Central memory CD8-positive, alpha-beta T cell (primary cell): ENCODE data around the gene CCDC85A.

Experiments used
- ATAC-seq: fragments of 150-1000 bp; cut with Tn5 transposase; replicated peaks from 2 replicates; pipeline ENCODE4 v1.10.0; 2022; ENCODE audit warnings: mild to moderate bottlenecking, moderate FRiP score, moderate number of reproducible peaks; ENCODE audit not compliant: poor library complexity, severe bottlenecking; ENCODE audit errors: extremely low read depth
- DNase-seq, 2 donors: peaks; one replicate each; pipeline ENCODE4 v3.0.0; 2021; ENCODE audit warnings: low spot score in 2 of 2
- H3K27ac Mint-ChIP-seq: one replicate; pipeline ENCODE4 v1.8.0; 2022; ENCODE audit warnings: low read depth, mild to moderate bottlenecking, moderate library complexity, mixed read lengths
- H3K27me3 Mint-ChIP-seq: one replicate; pipeline ENCODE4 v1.8.0; 2022; ENCODE audit warnings: mixed read lengths
- H3K36me3 Mint-ChIP-seq: one replicate; pipeline ENCODE4 v1.8.0; 2022; ENCODE audit warnings: mild to moderate bottlenecking, moderate library complexity, mixed read lengths; ENCODE audit not compliant: insufficient read depth
- H3K4me1 Mint-ChIP-seq: one replicate; pipeline ENCODE4 v1.8.0; 2022; ENCODE audit warnings: mixed read lengths
- H3K4me3 Mint-ChIP-seq: one replicate; pipeline ENCODE4 v1.8.0; 2022; ENCODE audit warnings: mild to moderate bottlenecking, moderate library complexity, mixed read lengths
- H3K9me3 Mint-ChIP-seq: one replicate; pipeline ENCODE4 v1.8.0; 2022; ENCODE audit warnings: mixed read lengths

Gene CCDC85A

GRCh38 chr2:56262241-56262640 is 78.5 kb downstream of the CCDC85A start:
- Mint-ChIP-seq H3K9me3 (peaks cover 9% of the 10 kb centered on the region), H3K4me1 (no peaks in the 10 kb centered on the region), H3K4me3 (no peak overlapping the region), H3K36me3 (no peaks in the 10 kb centered on the region), H3K27ac (no peak overlapping the region), H3K27me3 (no peaks in the 10 kb centered on the region)
- DNase-seq (no peak), ATAC-seq (no peak)

GRCh38 chr2:56263876-56264275 is 80.1 kb downstream of the CCDC85A start:
- H3K27ac Mint-ChIP-seq = no peak overlapping the region
- no peak overlapping the region for H3K4me3 Mint-ChIP-seq
- no peak for ATAC-seq
- H3K27me3 Mint-ChIP-seq = no peaks in the 10 kb centered on the region
- peaks cover 9% of the 10 kb centered on the region for H3K9me3 Mint-ChIP-seq
- DNase-seq = no peak
- no peaks in the 10 kb centered on the region for H3K36me3 Mint-ChIP-seq
- no peaks in the 10 kb centered on the region for H3K4me1 Mint-ChIP-seq

DNA sequence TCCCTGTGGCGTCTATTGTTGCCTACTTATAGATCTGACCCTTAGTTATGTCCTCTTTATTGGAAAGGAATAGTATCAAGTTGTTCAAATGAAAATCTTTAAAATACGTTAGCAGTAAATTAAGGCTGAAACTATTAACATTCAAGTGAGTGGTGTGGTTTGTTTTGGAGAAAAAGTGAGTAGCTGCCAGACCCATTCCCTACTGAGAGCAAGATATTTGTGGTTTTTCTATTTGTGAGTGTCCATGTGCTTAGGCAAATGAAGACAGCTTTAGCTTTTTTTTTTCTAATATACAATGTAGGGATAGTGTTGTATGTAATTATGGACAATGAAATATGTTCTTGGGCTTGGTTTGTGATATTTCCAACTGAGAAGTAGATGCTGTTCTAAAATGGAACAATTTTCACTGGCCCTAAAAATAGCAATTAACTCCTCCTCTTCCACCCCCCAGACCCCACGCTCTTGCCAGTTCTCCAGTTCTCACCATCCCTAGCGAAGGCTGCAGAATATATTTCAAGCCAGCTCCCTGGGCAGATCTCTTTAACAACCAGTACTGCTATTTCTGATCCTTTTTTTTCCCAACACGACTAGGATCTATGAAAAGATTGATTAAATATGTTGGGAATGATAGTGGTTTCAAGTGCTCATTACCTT is 83.1 kb downstream of the CCDC85A start:
- H3K27ac Mint-ChIP-seq = no peak overlapping the region
- no peak overlapping the region for H3K4me3 Mint-ChIP-seq
- DNase-seq (no peak), ATAC-seq (no peak)
- H3K36me3 Mint-ChIP-seq = no peaks in the 10 kb centered on the region
- peaks cover 15% of the 10 kb centered on the region for H3K9me3 Mint-ChIP-seq
- no peaks in the 10 kb centered on the region for H3K27me3 Mint-ChIP-seq
- H3K4me1 Mint-ChIP-seq = no peaks in the 10 kb centered on the region

DNA sequence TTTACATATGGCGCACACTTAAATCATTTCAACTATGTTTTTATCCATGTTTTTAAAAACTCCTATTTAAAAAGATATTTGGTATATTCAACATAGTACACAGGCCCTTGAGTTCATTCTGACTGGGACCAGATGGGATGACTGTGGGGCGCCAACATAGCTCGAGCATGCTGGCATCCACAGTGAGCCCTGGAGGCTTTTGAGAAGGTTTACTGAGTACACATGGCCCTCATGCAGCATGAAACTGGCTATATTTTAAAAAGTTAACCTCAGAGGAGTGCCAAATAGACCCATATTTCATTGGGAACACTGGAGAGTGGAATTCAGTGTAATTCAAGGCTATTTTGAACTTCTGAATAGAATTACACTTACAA is 83.6 kb downstream of the CCDC85A start:
- no peak for DNase-seq
- no peaks in the 10 kb centered on the region for H3K36me3 Mint-ChIP-seq
- H3K4me3 Mint-ChIP-seq = no peak overlapping the region
- no peak for ATAC-seq
- H3K4me1 Mint-ChIP-seq = no peaks in the 10 kb centered on the region
- no peak overlapping the region for H3K27ac Mint-ChIP-seq
- no peaks in the 10 kb centered on the region for H3K27me3 Mint-ChIP-seq
- H3K9me3 Mint-ChIP-seq = peaks cover 15% of the 10 kb centered on the region

DNA sequence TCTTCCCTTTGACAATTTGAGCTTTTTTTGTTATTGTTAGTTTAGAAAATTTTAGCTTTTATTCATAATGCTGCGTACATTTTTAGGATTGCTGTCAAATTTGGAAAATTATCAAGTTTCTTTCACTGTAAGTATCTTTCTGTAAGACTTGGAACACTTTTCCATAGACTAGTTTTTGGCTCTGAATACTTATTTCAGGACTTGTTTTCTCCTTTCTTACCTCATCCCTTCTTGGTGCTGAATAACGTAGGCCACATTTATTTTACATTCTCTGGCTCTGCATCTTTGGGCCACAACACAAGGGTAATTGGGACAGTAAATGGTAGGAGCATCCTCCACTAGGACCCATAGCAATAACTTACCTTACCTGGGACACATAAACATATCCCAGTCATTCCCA is 85.1 kb downstream of the CCDC85A start:
- no peak overlapping the region for H3K27ac Mint-ChIP-seq
- H3K36me3 Mint-ChIP-seq = no peaks in the 10 kb centered on the region

GRCh38 chr2:56271275-56271674 is 87.5 kb downstream of the CCDC85A start:
- Mint-ChIP-seq H3K4me3 (no peak overlapping the region), H3K27ac (no peak overlapping the region), H3K9me3 (peaks cover 12% of the 10 kb centered on the region), H3K36me3 (no peaks in the 10 kb centered on the region), H3K27me3 (no peaks in the 10 kb centered on the region), H3K4me1 (no peaks in the 10 kb centered on the region)
- no peak for ATAC-seq
- no peak for DNase-seq

More for the DNA sequence above, 85.1 kb downstream of the CCDC85A start:
- DNase-seq (no peak), ATAC-seq (no peak)
- Mint-ChIP-seq H3K4me1 (no peaks in the 10 kb centered on the region), H3K9me3 (peaks cover 21% of the 10 kb centered on the region), H3K27me3 (no peaks in the 10 kb centered on the region), H3K4me3 (no peak overlapping the region)

GRCh38 chr2:56285224-56285623 is 101.4 kb downstream of the CCDC85A start:
- Mint-ChIP-seq H3K27me3 (no peaks in the 10 kb centered on the region), H3K27ac (no peak overlapping the region), H3K4me3 (no peak overlapping the region), H3K36me3 (no peaks in the 10 kb centered on the region), H3K4me1 (no peaks in the 10 kb centered on the region), H3K9me3 (peaks cover 24% of the 10 kb centered on the region)
- ATAC-seq (no peak), DNase-seq (no peak)

- no peak overlapping the region for H3K4me3 Mint-ChIP-seq
- no peaks in the 10 kb centered on the region for H3K36me3 Mint-ChIP-seq
- no peaks in the 10 kb centered on the region for H3K27me3 Mint-ChIP-seq
- no peaks in the 10 kb centered on the region for H3K4me1 Mint-ChIP-seq
- no peak overlapping the region for H3K27ac Mint-ChIP-seq
- H3K9me3 Mint-ChIP-seq = peaks cover 33% of the 10 kb centered on the region
- no peak for DNase-seq
- no peak for ATAC-seq
These were observed 103.1 kb downstream of the CCDC85A start for GRCh38 chr2:56286936-56287335.

- H3K4me1 Mint-ChIP-seq = no peaks in the 10 kb centered on the region
- no peaks in the 10 kb centered on the region for H3K36me3 Mint-ChIP-seq
- no peak for ATAC-seq
- no peaks in the 10 kb centered on the region for H3K27me3 Mint-ChIP-seq
- H3K9me3 Mint-ChIP-seq = peaks cover 33% of the 10 kb centered on the region
- no peak for DNase-seq
- H3K4me3 Mint-ChIP-seq = no peak overlapping the region
- no peak overlapping the region for H3K27ac Mint-ChIP-seq
These were observed 103.7 kb downstream of the CCDC85A start for GRCh38 chr2:56287508-56287907.

- DNase-seq (no peak), ATAC-seq (no peak)
- Mint-ChIP-seq H3K4me1 (no peaks in the 10 kb centered on the region), H3K4me3 (no peak overlapping the region), H3K9me3 (peaks cover 34% of the 10 kb centered on the region), H3K27ac (no peak overlapping the region), H3K27me3 (no peaks in the 10 kb centered on the region), H3K36me3 (no peaks in the 10 kb centered on the region)
These were observed 104.2 kb downstream of the CCDC85A start for GRCh38 chr2:56287974-56288373.

GRCh38 chr2:56288838-56289580 is 105.2 kb downstream of the CCDC85A start:
- Mint-ChIP-seq H3K36me3 (no peaks in the 10 kb centered on the region), H3K27ac (no peak overlapping the region), H3K4me3 (no peak overlapping the region), H3K27me3 (no peaks in the 10 kb centered on the region), H3K4me1 (no peaks in the 10 kb centered on the region), H3K9me3 (peaks cover 38% of the 10 kb centered on the region)
- DNase-seq (no peak), ATAC-seq (no peak)

GRCh38 chr2:56291711-56292110 is 107.9 kb downstream of the CCDC85A start:
- H3K27ac Mint-ChIP-seq = no peak overlapping the region
- no peak overlapping the region for H3K4me3 Mint-ChIP-seq
- ATAC-seq (no peak), DNase-seq (no peak)
- H3K4me1 Mint-ChIP-seq = no peaks in the 10 kb centered on the region
- H3K27me3 Mint-ChIP-seq = no peaks in the 10 kb centered on the region
- no peaks in the 10 kb centered on the region for H3K36me3 Mint-ChIP-seq
- peaks cover 32% of the 10 kb centered on the region for H3K9me3 Mint-ChIP-seq

DNA sequence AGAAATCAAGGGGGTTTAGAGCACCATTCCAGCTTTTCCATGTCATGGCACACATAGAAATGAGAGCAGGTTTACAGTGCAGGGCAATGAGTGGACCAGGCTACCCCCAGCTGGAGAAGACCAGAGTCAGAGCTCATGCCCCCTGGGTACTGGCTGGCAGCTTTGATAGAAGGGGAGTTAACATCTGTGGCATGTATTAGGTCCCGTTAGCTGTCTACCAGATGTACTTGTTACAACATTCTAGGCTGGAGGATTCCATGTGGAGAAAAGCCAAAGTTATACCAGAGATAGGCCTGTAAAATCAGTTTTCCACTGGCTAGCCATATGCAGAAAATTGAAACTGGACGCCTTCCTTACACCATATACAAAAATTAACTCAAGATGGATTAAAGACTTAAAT is 109.2 kb downstream of the CCDC85A start:
- H3K36me3 Mint-ChIP-seq = no peaks in the 10 kb centered on the region
- no peak for DNase-seq
- H3K27ac Mint-ChIP-seq = no peak overlapping the region
- no peaks in the 10 kb centered on the region for H3K27me3 Mint-ChIP-seq
- no peak overlapping the region for H3K4me3 Mint-ChIP-seq
- ATAC-seq = no peak
- H3K9me3 Mint-ChIP-seq = peaks cover 36% of the 10 kb centered on the region
- H3K4me1 Mint-ChIP-seq = no peaks in the 10 kb centered on the region
